Prostate gland (tissue), 2 donors: ENCODE measurements around the gene ATP6V1C2. TPM values are rescaled to one million over a fixed set of nuclear protein-coding genes. Genes with fewer than 3 reads are reported as not detected.

Experiments used
- DNase-seq: peaks from one replicate; pipeline ENCODE4 v3.0.0-alpha.2; 2019; ENCODE audit warnings: low spot score
- H3K27ac ChIP-seq, 2 donors: fragments of 200-600 bp; sonication (generic); 2 replicates each; pipeline ENCODE4 v1.5.1; 2017 to 2019
- H3K27me3 ChIP-seq: fragments of 200-600 bp; sonication (generic); replicated peaks from 2 replicates; pipeline ENCODE4 v1.5.1; 2019; ENCODE audit not compliant: insufficient read depth
- H3K36me3 ChIP-seq, 2 donors: fragments of 200-600 bp; sonication (generic); 1 replicate in 1 of 2; 2 replicates in 1 of 2; pipeline versions ENCODE4 v1.5.1 to v1.8.1; 2017 to 2019
- H3K4me1 ChIP-seq: fragments of 200-600 bp; sonication (generic); replicated peaks from 2 replicates; pipeline ENCODE4 v1.5.1; 2019
- H3K4me3 ChIP-seq, 2 donors: fragments of 200-600 bp; sonication (generic); 2 replicates each; pipeline ENCODE4 v1.5.1; 2017 to 2019
- H3K9me3 ChIP-seq: fragments of 200-600 bp; sonication (generic); 2 replicates; pipeline ENCODE4 v1.5.1; 2017
- POLR2A ChIP-seq: fragments of 450-650 bp; IDR thresholded peaks from one replicate; pipeline ENCODE4 v1.6.1; 2016; ENCODE audit warnings: antibody characterized with exemption, mild to moderate bottlenecking
- POLR2AphosphoS5 ChIP-seq: sonication (generic); formaldehyde crosslinking; IDR thresholded peaks from one replicate; pipeline ENCODE4 v1.6.1; 2017; ENCODE audit warnings: antibody characterized with exemption
- WGBS: methylation state at CpG from one replicate; pipeline ENCODE4 v1.1.5; 2018; 5-methylcytosine and 5-hydroxymethylcytosine counted together
- intact Hi-C: fragments of 100-400 bp; cut with DNase I; formaldehyde crosslinking; loops from one replicate; pipeline ENCODE4 v1.14.2; 2022
- total RNA-seq, 2 donors: library from RNA; depleted of rRNA; stranded (reverse); fragments of >200 nt; gene quantifications; one replicate each; pipeline ENCODE4 v1.1.0, GENCODE V29; 2016
- TF ChIP-seq, protein P1 (sequence below), 4 experiments: fragments of 200-600 bp in 2 of 4; fragments of 450-650 bp in 2 of 4; sonication (generic) in 2 of 4; IDR thresholded peaks; 1 replicate in 3 of 4; 2 replicates in 1 of 4; pipeline ENCODE4 v1.5.1; 2016 to 2019; ENCODE audit warnings: antibody characterized with exemption in 4 of 4, mild to moderate bottlenecking in 2 of 4, moderate library complexity in 2 of 4

Gene ATP6V1C2
- total RNA-seq, 2 donors from 2014 or later = 0.41 to 4.0 TPM

DNA sequence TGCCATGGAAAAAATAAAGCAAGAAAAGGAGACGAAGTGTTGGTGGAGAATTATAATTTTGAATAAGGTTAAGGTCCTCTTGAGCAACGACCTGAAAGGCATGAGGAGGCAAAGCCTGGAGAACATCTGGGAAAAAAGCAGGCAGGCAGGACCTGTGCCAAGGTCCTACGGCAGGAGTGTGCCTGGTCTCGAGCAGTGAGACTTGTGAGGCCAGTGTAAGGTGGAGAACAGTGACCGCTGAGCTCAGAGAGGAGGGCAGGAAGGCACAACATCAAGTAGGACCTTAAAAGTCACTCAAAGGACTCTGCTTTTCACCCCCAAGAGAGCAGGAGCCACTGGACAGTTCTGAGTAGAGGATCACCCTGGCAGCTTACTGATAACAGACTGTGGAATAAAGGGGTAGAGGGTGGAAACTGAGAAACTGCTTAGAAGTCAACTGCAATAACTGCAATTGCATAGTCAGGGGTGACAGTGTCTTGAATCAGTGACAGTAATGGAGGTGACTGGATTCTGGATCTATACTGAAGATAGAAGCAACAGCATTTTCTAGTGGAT lies 35.2 kb upstream of the ATP6V1C2 start:
- intact Hi-C loops = no loop called here
- no peaks in the 10 kb centered on the region for H3K27me3 ChIP-seq
- H3K9me3 ChIP-seq = no peaks in the 10 kb centered on the region
- peaks cover 10% of the 10 kb centered on the region for H3K4me1 ChIP-seq
- WGBS = 62% methylated on average over 5 of the region's 5 CpGs
- DNase-seq = no peak
- TF ChIP-seq POLR2A (no peak), POLR2AphosphoS5 (no peak)
- TF ChIP-seq, protein P1, sequence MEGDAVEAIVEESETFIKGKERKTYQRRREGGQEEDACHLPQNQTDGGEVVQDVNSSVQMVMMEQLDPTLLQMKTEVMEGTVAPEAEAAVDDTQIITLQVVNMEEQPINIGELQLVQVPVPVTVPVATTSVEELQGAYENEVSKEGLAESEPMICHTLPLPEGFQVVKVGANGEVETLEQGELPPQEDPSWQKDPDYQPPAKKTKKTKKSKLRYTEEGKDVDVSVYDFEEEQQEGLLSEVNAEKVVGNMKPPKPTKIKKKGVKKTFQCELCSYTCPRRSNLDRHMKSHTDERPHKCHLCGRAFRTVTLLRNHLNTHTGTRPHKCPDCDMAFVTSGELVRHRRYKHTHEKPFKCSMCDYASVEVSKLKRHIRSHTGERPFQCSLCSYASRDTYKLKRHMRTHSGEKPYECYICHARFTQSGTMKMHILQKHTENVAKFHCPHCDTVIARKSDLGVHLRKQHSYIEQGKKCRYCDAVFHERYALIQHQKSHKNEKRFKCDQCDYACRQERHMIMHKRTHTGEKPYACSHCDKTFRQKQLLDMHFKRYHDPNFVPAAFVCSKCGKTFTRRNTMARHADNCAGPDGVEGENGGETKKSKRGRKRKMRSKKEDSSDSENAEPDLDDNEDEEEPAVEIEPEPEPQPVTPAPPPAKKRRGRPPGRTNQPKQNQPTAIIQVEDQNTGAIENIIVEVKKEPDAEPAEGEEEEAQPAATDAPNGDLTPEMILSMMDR (IDR thresholded peaks at IDR 0.05) = no peak
- H3K4me3 ChIP-seq = no peak overlapping the region
- no peaks in the 10 kb centered on the region for H3K36me3 ChIP-seq
- H3K27ac ChIP-seq = no peak overlapping the region

- WGBS = 7% methylated on average over 14 of the region's 27 CpGs
- Histone ChIP-seq H3K9me3 (no peaks in the 10 kb centered on the region), H3K27ac (peak overlapping the region; percentile 77 to 80), H3K4me3 (peak overlapping the region; percentile 89 to 94), H3K36me3 (no peaks in the 10 kb centered on the region), H3K4me1 (peaks cover 10% of the 10 kb centered on the region), H3K27me3 (no peaks in the 10 kb centered on the region)
- DNase-seq = no peak
- intact Hi-C loops = no loop called here
- TF ChIP-seq, protein P1 (IDR thresholded peaks at IDR 0.05) = no peak
- no peak for TF ChIP-seq POLR2A
- TF ChIP-seq POLR2AphosphoS5 = no peak
Measured at GRCh38 chr2:10688921-10689807, 32.3 kb upstream of the ATP6V1C2 start.

- Histone ChIP-seq H3K36me3 (no peaks in the 10 kb centered on the region), H3K4me3 (no peak overlapping the region), H3K27ac (no peak overlapping the region), H3K27me3 (no peaks in the 10 kb centered on the region), H3K4me1 (peaks cover 10% of the 10 kb centered on the region), H3K9me3 (no peaks in the 10 kb centered on the region)
- no peak for DNase-seq
- intact Hi-C loops = no loop called here
- TF ChIP-seq POLR2A (no peak), POLR2AphosphoS5 (no peak)
- TF ChIP-seq, protein P1 (IDR thresholded peaks at IDR 0.05) = no peak
- WGBS = 97% methylated on average over 6 of the region's 6 CpGs
Measured at GRCh38 chr2:10691521-10691920, 29.9 kb upstream of the ATP6V1C2 start.

- H3K27ac ChIP-seq = no peak overlapping the region
- no peak for DNase-seq
- no peaks in the 10 kb centered on the region for H3K36me3 ChIP-seq
- 47% methylated on average over 4 of the region's 4 CpGs for WGBS
- no peaks in the 10 kb centered on the region for H3K4me1 ChIP-seq
- H3K9me3 ChIP-seq = no peaks in the 10 kb centered on the region
- TF ChIP-seq POLR2AphosphoS5 (no peak), POLR2A (no peak)
- TF ChIP-seq, protein P1 (IDR thresholded peaks at IDR 0.05) = no peak
- no peaks in the 10 kb centered on the region for H3K27me3 ChIP-seq
- no peak overlapping the region for H3K4me3 ChIP-seq
- intact Hi-C loops = no loop called here
Measured at GRCh38 chr2:10700078-10700803, 21.2 kb upstream of the ATP6V1C2 start.
